Measurements from ENCODE around the gene SPINK6. TPM values are rescaled to one million over a fixed set of nuclear protein-coding genes. Genes with fewer than 3 reads are reported as not detected.

Gene SPINK6
- polyA plus RNA-seq (2013, experiment 1 of 4): not detected
- polyA plus RNA-seq (2013, experiment 2 of 4): not detected
- polyA plus RNA-seq (2013, experiment 3 of 4): not detected
- polyA plus RNA-seq (2013, experiment 4 of 4): not detected

- H3K9me3 ChIP-seq (ENCODE audit: control insufficient read depth, low read length): no peaks in the 10 kb centered on the region
- H3K4me1 ChIP-seq (ENCODE audit: control insufficient read depth, insufficient read depth, low read length): no peaks in the 10 kb centered on the region
- H3K4me3 ChIP-seq (ENCODE audit: insufficient read depth, low read depth, low read length): no peak within 1 kb of the TSS
- H3K36me3 ChIP-seq (ENCODE audit: control insufficient read depth, insufficient read depth, low read length): no peaks in the 10 kb centered on the region
- no peak within 1 kb of the TSS for H3K27ac ChIP-seq (ENCODE audit: insufficient read depth, low read depth, low read length, poor library complexity, severe bottlenecking)
- no peaks in the 10 kb centered on the region for H3K27me3 ChIP-seq (ENCODE audit: control insufficient read depth, insufficient read depth, low read length, poor library complexity, severe bottlenecking)
- 90 to 92% methylated on average over 2 of the region's 2 CpGs for WGBS, 2 experiments
Observed at GRCh38 chr5:148202531-148203203, at the start of gene SPINK6. Gene SPINK6, plus strand, starts transcription at chr5:148203042. Its CDS starts 55 bp downstream, at chr5:148203097.

GRCh38 chr5:148156609-148157008 lies 46.2 kb upstream of the SPINK6 start:
- no peaks in the 10 kb centered on the region for H3K9me3 ChIP-seq (ENCODE audit: control insufficient read depth, low read length)
- WGBS, 2 experiments: 97 to 100% methylated on average over 1 of the region's 1 CpG
- no peak overlapping the region for H3K4me3 ChIP-seq (ENCODE audit: insufficient read depth, low read depth, low read length)
- H3K27ac ChIP-seq (ENCODE audit: insufficient read depth, low read depth, low read length, poor library complexity, severe bottlenecking): no peak overlapping the region
- no peaks in the 10 kb centered on the region for H3K27me3 ChIP-seq (ENCODE audit: control insufficient read depth, insufficient read depth, low read length, poor library complexity, severe bottlenecking)
- H3K36me3 ChIP-seq (ENCODE audit: control insufficient read depth, insufficient read depth, low read length): no peaks in the 10 kb centered on the region
- H3K4me1 ChIP-seq (ENCODE audit: control insufficient read depth, insufficient read depth, low read length): no peaks in the 10 kb centered on the region

- no peaks in the 10 kb centered on the region for H3K9me3 ChIP-seq (ENCODE audit: control insufficient read depth, low read length)
- no peaks in the 10 kb centered on the region for H3K4me1 ChIP-seq (ENCODE audit: control insufficient read depth, insufficient read depth, low read length)
- H3K27me3 ChIP-seq (ENCODE audit: control insufficient read depth, insufficient read depth, low read length, poor library complexity, severe bottlenecking): no peaks in the 10 kb centered on the region
- H3K27ac ChIP-seq (ENCODE audit: insufficient read depth, low read depth, low read length, poor library complexity, severe bottlenecking): no peak overlapping the region
- no peaks in the 10 kb centered on the region for H3K36me3 ChIP-seq (ENCODE audit: control insufficient read depth, insufficient read depth, low read length)
- WGBS, 2 experiments: 100% methylated on average over 1 of the region's 1 CpG
- no peak overlapping the region for H3K4me3 ChIP-seq (ENCODE audit: insufficient read depth, low read depth, low read length)
Observed at GRCh38 chr5:148162038-148162437, 40.8 kb upstream of the SPINK6 start.

- WGBS, 2 experiments: 86 to 89% methylated on average over 1 of the region's 1 CpG
- no peaks in the 10 kb centered on the region for H3K36me3 ChIP-seq (ENCODE audit: control insufficient read depth, insufficient read depth, low read length)
Observed at GRCh38 chr5:148163345-148163744, 39.5 kb upstream of the SPINK6 start.

GRCh38 chr5:148166550-148167283 lies 36.1 kb upstream of the SPINK6 start:
- 92 to 98% methylated on average over 2 to 3 of the region's 4 CpGs for WGBS, 2 experiments
- H3K4me3 ChIP-seq (ENCODE audit: insufficient read depth, low read depth, low read length): no peak overlapping the region
- H3K36me3 ChIP-seq (ENCODE audit: control insufficient read depth, insufficient read depth, low read length): no peaks in the 10 kb centered on the region

More at GRCh38 chr5:148163345-148163744, 39.5 kb upstream of the SPINK6 start:
- H3K4me3 ChIP-seq (ENCODE audit: insufficient read depth, low read depth, low read length): no peak overlapping the region
- H3K4me1 ChIP-seq (ENCODE audit: control insufficient read depth, insufficient read depth, low read length): no peaks in the 10 kb centered on the region
- H3K9me3 ChIP-seq (ENCODE audit: control insufficient read depth, low read length): no peaks in the 10 kb centered on the region
- no peaks in the 10 kb centered on the region for H3K27me3 ChIP-seq (ENCODE audit: control insufficient read depth, insufficient read depth, low read length, poor library complexity, severe bottlenecking)
- H3K27ac ChIP-seq (ENCODE audit: insufficient read depth, low read depth, low read length, poor library complexity, severe bottlenecking): no peak overlapping the region

GRCh38 chr5:148168246-148168645 lies 34.6 kb upstream of the SPINK6 start, which contains the start of gene SPINK14:
Gene SPINK14, plus strand, starts transcription at chr5:148168546. Its CDS starts 1,187 bp downstream, at chr5:148169733.
- no peaks in the 10 kb centered on the region for H3K36me3 ChIP-seq (ENCODE audit: control insufficient read depth, insufficient read depth, low read length)
- H3K27ac ChIP-seq (ENCODE audit: insufficient read depth, low read depth, low read length, poor library complexity, severe bottlenecking): no peak within 1 kb of the TSS
- H3K27me3 ChIP-seq (ENCODE audit: control insufficient read depth, insufficient read depth, low read length, poor library complexity, severe bottlenecking): no peaks in the 10 kb centered on the region
- no peaks in the 10 kb centered on the region for H3K4me1 ChIP-seq (ENCODE audit: control insufficient read depth, insufficient read depth, low read length)
- H3K9me3 ChIP-seq (ENCODE audit: control insufficient read depth, low read length): no peaks in the 10 kb centered on the region
- no peak within 1 kb of the TSS for H3K4me3 ChIP-seq (ENCODE audit: insufficient read depth, low read depth, low read length)
- 77 to 96% methylated on average over 1 of the region's 1 CpG for WGBS, 2 experiments

More at GRCh38 chr5:148166550-148167283, 36.1 kb upstream of the SPINK6 start:
- H3K27me3 ChIP-seq (ENCODE audit: control insufficient read depth, insufficient read depth, low read length, poor library complexity, severe bottlenecking): no peaks in the 10 kb centered on the region
- no peaks in the 10 kb centered on the region for H3K4me1 ChIP-seq (ENCODE audit: control insufficient read depth, insufficient read depth, low read length)
- no peaks in the 10 kb centered on the region for H3K9me3 ChIP-seq (ENCODE audit: control insufficient read depth, low read length)
- H3K27ac ChIP-seq (ENCODE audit: insufficient read depth, low read depth, low read length, poor library complexity, severe bottlenecking): no peak overlapping the region

GRCh38 chr5:148172377-148172776 lies 30.5 kb upstream of the SPINK6 start:
- Histone ChIP-seq H3K27me3 (ENCODE audit: control insufficient read depth, insufficient read depth, low read length, poor library complexity, severe bottlenecking) (no peaks in the 10 kb centered on the region), H3K4me3 (ENCODE audit: insufficient read depth, low read depth, low read length) (no peak overlapping the region), H3K36me3 (ENCODE audit: control insufficient read depth, insufficient read depth, low read length) (no peaks in the 10 kb centered on the region), H3K9me3 (ENCODE audit: control insufficient read depth, low read length) (no peaks in the 10 kb centered on the region), H3K4me1 (ENCODE audit: control insufficient read depth, insufficient read depth, low read length) (no peaks in the 10 kb centered on the region), H3K27ac (ENCODE audit: insufficient read depth, low read depth, low read length, poor library complexity, severe bottlenecking) (no peak overlapping the region)
- 94 to 100% methylated on average over 1 to 2 of the region's 2 CpGs for WGBS, 2 experiments

- 46 to 68% methylated on average over 2 of the region's 2 CpGs for WGBS, 2 experiments
- H3K36me3 ChIP-seq (ENCODE audit: control insufficient read depth, insufficient read depth, low read length): no peaks in the 10 kb centered on the region
- H3K4me3 ChIP-seq (ENCODE audit: insufficient read depth, low read depth, low read length): no peak overlapping the region
- H3K27me3 ChIP-seq (ENCODE audit: control insufficient read depth, insufficient read depth, low read length, poor library complexity, severe bottlenecking): no peaks in the 10 kb centered on the region
- H3K9me3 ChIP-seq (ENCODE audit: control insufficient read depth, low read length): no peaks in the 10 kb centered on the region
- H3K27ac ChIP-seq (ENCODE audit: insufficient read depth, low read depth, low read length, poor library complexity, severe bottlenecking): no peak overlapping the region
- no peaks in the 10 kb centered on the region for H3K4me1 ChIP-seq (ENCODE audit: control insufficient read depth, insufficient read depth, low read length)
Observed at GRCh38 chr5:148176480-148176879, 26.4 kb upstream of the SPINK6 start.

GRCh38 chr5:148177207-148177606 lies 25.6 kb upstream of the SPINK6 start:
- Histone ChIP-seq H3K36me3 (ENCODE audit: control insufficient read depth, insufficient read depth, low read length) (no peaks in the 10 kb centered on the region), H3K9me3 (ENCODE audit: control insufficient read depth, low read length) (no peaks in the 10 kb centered on the region), H3K27me3 (ENCODE audit: control insufficient read depth, insufficient read depth, low read length, poor library complexity, severe bottlenecking) (no peaks in the 10 kb centered on the region), H3K4me3 (ENCODE audit: insufficient read depth, low read depth, low read length) (no peak overlapping the region), H3K27ac (ENCODE audit: insufficient read depth, low read depth, low read length, poor library complexity, severe bottlenecking) (no peak overlapping the region), H3K4me1 (ENCODE audit: control insufficient read depth, insufficient read depth, low read length) (no peaks in the 10 kb centered on the region)
- 88 to 95% methylated on average over 1 of the region's 1 CpG for WGBS, 2 experiments

GRCh38 chr5:148179234-148179824 lies 23.5 kb upstream of the SPINK6 start:
- Histone ChIP-seq H3K4me3 (ENCODE audit: insufficient read depth, low read depth, low read length) (no peak overlapping the region), H3K36me3 (ENCODE audit: control insufficient read depth, insufficient read depth, low read length) (no peaks in the 10 kb centered on the region), H3K27ac (ENCODE audit: insufficient read depth, low read depth, low read length, poor library complexity, severe bottlenecking) (no peak overlapping the region), H3K9me3 (ENCODE audit: control insufficient read depth, low read length) (no peaks in the 10 kb centered on the region), H3K4me1 (ENCODE audit: control insufficient read depth, insufficient read depth, low read length) (no peaks in the 10 kb centered on the region), H3K27me3 (ENCODE audit: control insufficient read depth, insufficient read depth, low read length, poor library complexity, severe bottlenecking) (no peaks in the 10 kb centered on the region)
- 73 to 89% methylated on average over 1 to 2 of the region's 3 CpGs for WGBS, 2 experiments
